Measurements from ENCODE around the gene PPARG.

DNA sequence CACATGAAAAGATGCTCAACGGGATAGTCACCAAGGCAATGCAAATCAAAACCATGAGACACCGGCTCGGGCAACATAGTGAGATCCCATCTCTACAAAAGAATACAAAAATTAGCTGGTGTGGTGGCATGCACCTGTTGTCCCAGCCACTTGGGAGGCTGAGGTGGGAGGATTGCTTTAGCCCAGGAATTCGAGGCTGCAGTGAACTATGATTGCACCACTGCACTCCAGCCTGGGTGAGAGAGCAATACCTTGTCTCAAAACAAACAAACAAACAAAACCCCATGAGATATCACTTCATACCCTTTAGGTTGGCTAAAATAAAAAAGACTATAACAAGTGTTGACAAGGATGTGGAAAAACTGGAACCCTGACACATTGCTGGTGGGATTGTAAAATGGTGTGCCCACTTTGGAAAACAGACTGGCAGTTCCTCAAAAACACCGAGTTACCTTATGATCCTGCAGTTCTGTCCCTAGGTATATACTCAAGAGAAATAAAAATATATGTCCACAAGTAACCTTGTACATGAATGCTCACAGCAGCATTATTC is 3.8 kb upstream of the PPARG start:
- no peak for TF ChIP-seq POLR2A (IDR thresholded peaks at IDR 0.05)
- TF ChIP-seq, protein P1, sequence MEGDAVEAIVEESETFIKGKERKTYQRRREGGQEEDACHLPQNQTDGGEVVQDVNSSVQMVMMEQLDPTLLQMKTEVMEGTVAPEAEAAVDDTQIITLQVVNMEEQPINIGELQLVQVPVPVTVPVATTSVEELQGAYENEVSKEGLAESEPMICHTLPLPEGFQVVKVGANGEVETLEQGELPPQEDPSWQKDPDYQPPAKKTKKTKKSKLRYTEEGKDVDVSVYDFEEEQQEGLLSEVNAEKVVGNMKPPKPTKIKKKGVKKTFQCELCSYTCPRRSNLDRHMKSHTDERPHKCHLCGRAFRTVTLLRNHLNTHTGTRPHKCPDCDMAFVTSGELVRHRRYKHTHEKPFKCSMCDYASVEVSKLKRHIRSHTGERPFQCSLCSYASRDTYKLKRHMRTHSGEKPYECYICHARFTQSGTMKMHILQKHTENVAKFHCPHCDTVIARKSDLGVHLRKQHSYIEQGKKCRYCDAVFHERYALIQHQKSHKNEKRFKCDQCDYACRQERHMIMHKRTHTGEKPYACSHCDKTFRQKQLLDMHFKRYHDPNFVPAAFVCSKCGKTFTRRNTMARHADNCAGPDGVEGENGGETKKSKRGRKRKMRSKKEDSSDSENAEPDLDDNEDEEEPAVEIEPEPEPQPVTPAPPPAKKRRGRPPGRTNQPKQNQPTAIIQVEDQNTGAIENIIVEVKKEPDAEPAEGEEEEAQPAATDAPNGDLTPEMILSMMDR (IDR thresholded peaks at IDR 0.05), result no peak
